ENCODE measurements around the gene DGKD.

The DGKD gene

GRCh38 chr2:233492078-233492477, 137.8 kb downstream of the DGKD start:
- Histone ChIP-seq H3K9me3 (no peaks in the 10 kb centered on the region), H3K4me3 (ENCODE audit: low read depth, low read length) (no peak overlapping the region), H3K36me3 (0 out of 2 replicates have a peak, but pooled peaks cover 3% of the 10 kb centered on the region), H3K4me1 (no peaks in the 10 kb centered on the region; the same call in 1 of the 2 replicates), H3K27me3 (no peaks in the 10 kb centered on the region)
- DNase-seq: no peak
- TF ChIP-seq, protein P1, sequence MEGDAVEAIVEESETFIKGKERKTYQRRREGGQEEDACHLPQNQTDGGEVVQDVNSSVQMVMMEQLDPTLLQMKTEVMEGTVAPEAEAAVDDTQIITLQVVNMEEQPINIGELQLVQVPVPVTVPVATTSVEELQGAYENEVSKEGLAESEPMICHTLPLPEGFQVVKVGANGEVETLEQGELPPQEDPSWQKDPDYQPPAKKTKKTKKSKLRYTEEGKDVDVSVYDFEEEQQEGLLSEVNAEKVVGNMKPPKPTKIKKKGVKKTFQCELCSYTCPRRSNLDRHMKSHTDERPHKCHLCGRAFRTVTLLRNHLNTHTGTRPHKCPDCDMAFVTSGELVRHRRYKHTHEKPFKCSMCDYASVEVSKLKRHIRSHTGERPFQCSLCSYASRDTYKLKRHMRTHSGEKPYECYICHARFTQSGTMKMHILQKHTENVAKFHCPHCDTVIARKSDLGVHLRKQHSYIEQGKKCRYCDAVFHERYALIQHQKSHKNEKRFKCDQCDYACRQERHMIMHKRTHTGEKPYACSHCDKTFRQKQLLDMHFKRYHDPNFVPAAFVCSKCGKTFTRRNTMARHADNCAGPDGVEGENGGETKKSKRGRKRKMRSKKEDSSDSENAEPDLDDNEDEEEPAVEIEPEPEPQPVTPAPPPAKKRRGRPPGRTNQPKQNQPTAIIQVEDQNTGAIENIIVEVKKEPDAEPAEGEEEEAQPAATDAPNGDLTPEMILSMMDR (IDR thresholded peaks at IDR 0.05; ENCODE audit: low read depth, low read length): no peak

DNA sequence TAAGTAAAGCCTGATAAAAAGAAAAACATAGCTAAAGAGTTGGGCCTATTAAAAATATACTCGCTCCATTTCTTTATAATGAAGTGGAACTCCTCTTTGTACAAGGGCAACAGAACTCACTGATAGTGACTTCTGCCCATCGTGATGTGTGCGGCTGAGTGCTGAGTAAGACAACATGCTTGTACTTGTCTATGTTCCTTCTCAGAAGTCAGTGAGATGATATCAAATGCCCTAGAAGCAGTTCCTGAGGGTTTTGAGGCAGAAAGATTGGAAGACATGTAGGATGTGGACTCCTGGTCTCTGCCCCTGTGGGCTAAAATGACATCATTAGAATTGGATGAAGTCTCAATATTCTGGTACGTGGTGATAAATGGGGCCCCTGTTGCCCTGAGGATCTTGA, 138.5 kb downstream of the DGKD start:
- H3K4me1 ChIP-seq: no peaks in the 10 kb centered on the region
- TF ChIP-seq, protein P1 (IDR thresholded peaks at IDR 0.05; ENCODE audit: low read depth, low read length): no peak
- no peak overlapping the region for H3K4me3 ChIP-seq (ENCODE audit: low read depth, low read length)
- H3K9me3 ChIP-seq: no peaks in the 10 kb centered on the region
- 0 out of 2 replicates have a peak, but pooled peaks cover 3% of the 10 kb centered on the region for H3K36me3 ChIP-seq
- H3K27me3 ChIP-seq: no peaks in the 10 kb centered on the region
- no peak for DNase-seq

GRCh38 chr2:233495503-233496496, 141.5 kb downstream of the DGKD start:
- H3K4me1 ChIP-seq: no peaks in the 10 kb centered on the region
- H3K4me3 ChIP-seq (ENCODE audit: low read depth, low read length): no peak overlapping the region
- H3K36me3 ChIP-seq: 0 out of 2 replicates have a peak, but pooled peaks cover 3% of the 10 kb centered on the region
- H3K27me3 ChIP-seq: no peaks in the 10 kb centered on the region
- no peak for DNase-seq
- H3K9me3 ChIP-seq: no peaks in the 10 kb centered on the region
- TF ChIP-seq, protein P1 (IDR thresholded peaks at IDR 0.05; ENCODE audit: low read depth, low read length): no peak

DNA sequence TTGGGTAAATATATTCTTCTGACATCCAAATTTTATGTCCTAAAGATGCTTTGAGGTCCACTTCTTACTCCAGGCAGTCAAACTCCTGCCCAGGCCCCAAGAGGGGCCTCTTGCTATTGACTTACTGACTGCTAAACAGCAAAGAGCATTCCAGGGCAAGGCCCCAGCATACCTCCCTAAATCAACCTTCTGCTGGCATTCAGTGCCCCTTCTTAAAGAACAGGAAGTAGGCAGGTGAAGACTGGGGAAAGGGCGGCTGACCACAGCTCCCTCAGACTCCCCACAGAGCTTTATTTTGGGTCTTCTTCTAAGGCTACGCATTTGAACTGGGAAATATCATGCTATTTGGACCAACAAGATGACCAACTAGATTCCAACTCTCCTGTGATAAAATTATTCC, 143.4 kb downstream of the DGKD start:
- Histone ChIP-seq H3K9me3 (no peaks in the 10 kb centered on the region), H3K4me1 (no peaks in the 10 kb centered on the region), H3K36me3 (no peaks in the 10 kb centered on the region), H3K27me3 (no peaks in the 10 kb centered on the region), H3K4me3 (ENCODE audit: low read depth, low read length) (no peak overlapping the region)
- TF ChIP-seq, protein P1 (IDR thresholded peaks at IDR 0.05; ENCODE audit: low read depth, low read length): no peak
- no peak for DNase-seq

GRCh38 chr2:233498126-233498525, 143.8 kb downstream of the DGKD start:
- no peak for DNase-seq
- H3K36me3 ChIP-seq: no peaks in the 10 kb centered on the region

More at GRCh38 chr2:233498126-233498525, 143.8 kb downstream of the DGKD start:
- no peaks in the 10 kb centered on the region for H3K27me3 ChIP-seq
- H3K9me3 ChIP-seq: no peaks in the 10 kb centered on the region
- no peak overlapping the region for H3K4me3 ChIP-seq (ENCODE audit: low read depth, low read length)
- no peaks in the 10 kb centered on the region for H3K4me1 ChIP-seq
- TF ChIP-seq, protein P1 (IDR thresholded peaks at IDR 0.05; ENCODE audit: low read depth, low read length): no peak
